ENCODE measurements around the gene HNRNPF. TPM values are rescaled to one million over a fixed set of nuclear protein-coding genes. Genes with fewer than 3 reads are reported as not detected.

Gene HNRNPF
- total RNA-seq, 4 donors from 2014 or later = 86.2 to 211 (median 142) TPM

- Histone ChIP-seq H3K27ac (no peak overlapping the region), H3K9me3 (no peaks in the 10 kb centered on the region), H3K4me1 (peaks cover 6% of the 10 kb centered on the region in 2 donors), H3K4me3 (no peak overlapping the region), H3K27me3 (no peaks in the 10 kb centered on the region), H3K36me3 (no peaks in the 10 kb centered on the region)
- intact Hi-C loops (cut with DNase I; ENCODE audit: low total_unique reads) = no loop called here
- TF ChIP-seq POLR2A (IDR thresholded peaks at IDR 0.05) (no peak), CTCF (IDR thresholded peaks at IDR 0.05) (no peak)
- DNase-seq = no peak
These were observed 4.9 kb downstream of the HNRNPF start for GRCh38 chr10:43403911-43404703.

GRCh38 chr10:43402880-43403452, 6.0 kb downstream of the HNRNPF start:
- no peak overlapping the region for H3K27ac ChIP-seq
- TF ChIP-seq CTCF (IDR thresholded peaks at IDR 0.05) = no peak
- TF ChIP-seq POLR2A (IDR thresholded peaks at IDR 0.05) = no peak
- no peaks in the 10 kb centered on the region for H3K9me3 ChIP-seq
- no peak for DNase-seq
- intact Hi-C loops (cut with DNase I; ENCODE audit: low total_unique reads) = no loop called here
- no peaks in the 10 kb centered on the region for H3K27me3 ChIP-seq
- H3K36me3 ChIP-seq = no peaks in the 10 kb centered on the region
- H3K4me1 ChIP-seq = peaks cover 6 to 11% of the 10 kb centered on the region in 2 donors
- H3K4me3 ChIP-seq = no peak overlapping the region

GRCh38 chr10:43402176-43402575, 6.8 kb downstream of the HNRNPF start:
- H3K4me1 ChIP-seq = peaks cover 6 to 11% of the 10 kb centered on the region in 2 donors
- TF ChIP-seq CTCF (IDR thresholded peaks at IDR 0.05) = no peak
- TF ChIP-seq POLR2A (IDR thresholded peaks at IDR 0.05) = no peak
- intact Hi-C loops (cut with DNase I; ENCODE audit: low total_unique reads) = no loop called here

GRCh38 chr10:43401627-43402026, 7.4 kb downstream of the HNRNPF start:
- Histone ChIP-seq H3K27ac (no peak overlapping the region), H3K27me3 (no peaks in the 10 kb centered on the region), H3K4me3 (no peak overlapping the region), H3K36me3 (no peaks in the 10 kb centered on the region), H3K9me3 (no peaks in the 10 kb centered on the region), H3K4me1 (peaks cover 6 to 11% of the 10 kb centered on the region in 2 donors)
- intact Hi-C loops (cut with DNase I; ENCODE audit: low total_unique reads) = no loop called here
- TF ChIP-seq CTCF (IDR thresholded peaks at IDR 0.05) (no peak), POLR2A (IDR thresholded peaks at IDR 0.05) (no peak)
- DNase-seq = no peak

More at GRCh38 chr10:43402176-43402575, 6.8 kb downstream of the HNRNPF start:
- Histone ChIP-seq H3K9me3 (no peaks in the 10 kb centered on the region), H3K27me3 (no peaks in the 10 kb centered on the region), H3K4me3 (no peak overlapping the region), H3K36me3 (no peaks in the 10 kb centered on the region), H3K27ac (no peak overlapping the region)
- no peak for DNase-seq
